Epithelial cell of esophagus (primary cell): ENCODE measurements around the gene EGFLAM.

Source experiments
- DNase-seq: peaks from one replicate; pipeline ENCODE4 v3.0.0; 2010; ENCODE audit warnings: low read depth
- H3K4me3 ChIP-seq: 2 replicates; pipeline ENCODE4 v1.5.1; 2011; ENCODE audit warnings: mild to moderate bottlenecking, low read length, control low read depth
- CTCF ChIP-seq: IDR thresholded peaks from 2 replicates; pipeline ENCODE4 v1.5.1; 2011; ENCODE audit warnings: low read depth, mild to moderate bottlenecking, low read length, control low read depth, inconsistent platforms; ENCODE audit not compliant: insufficient read depth; ENCODE audit errors: missing control alignments

EGFLAM gene

GRCh38 chr5:38228914-38229313 lies 29.4 kb upstream of the EGFLAM start:
- DNase-seq = no peak

GRCh38 chr5:38234737-38235136 lies 23.6 kb upstream of the EGFLAM start:
- TF ChIP-seq CTCF = no peak
- DNase-seq = no peak
- H3K4me3 ChIP-seq = no peak overlapping the region

More at GRCh38 chr5:38228914-38229313, 29.4 kb upstream of the EGFLAM start:
- no peak overlapping the region for H3K4me3 ChIP-seq
- no peak for TF ChIP-seq CTCF

GRCh38 chr5:38237681-38238080 lies 20.7 kb upstream of the EGFLAM start:
- no peak for DNase-seq
- TF ChIP-seq CTCF = no peak
- no peak overlapping the region for H3K4me3 ChIP-seq

DNA sequence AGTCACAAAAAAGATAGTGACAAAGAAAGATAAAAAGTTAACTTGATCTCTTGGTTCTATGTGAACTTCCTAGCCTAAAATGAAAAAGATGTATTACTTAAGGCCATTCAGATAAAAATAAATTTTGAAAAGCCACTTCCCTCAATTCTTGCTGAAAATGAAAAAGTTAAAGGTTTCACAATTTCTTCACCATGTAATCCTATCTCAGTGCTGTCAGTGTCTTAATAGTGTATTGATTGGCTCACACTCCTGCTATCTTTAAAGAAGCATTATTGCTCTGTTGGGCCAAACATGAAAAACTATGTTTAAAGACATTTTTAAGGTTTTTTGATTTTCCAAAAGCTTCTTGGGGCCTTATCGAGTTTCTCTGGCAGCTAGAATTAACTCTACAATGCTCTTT lies 18.1 kb upstream of the EGFLAM start:
- no peak overlapping the region for H3K4me3 ChIP-seq
- no peak for TF ChIP-seq CTCF
- DNase-seq = no peak

DNA sequence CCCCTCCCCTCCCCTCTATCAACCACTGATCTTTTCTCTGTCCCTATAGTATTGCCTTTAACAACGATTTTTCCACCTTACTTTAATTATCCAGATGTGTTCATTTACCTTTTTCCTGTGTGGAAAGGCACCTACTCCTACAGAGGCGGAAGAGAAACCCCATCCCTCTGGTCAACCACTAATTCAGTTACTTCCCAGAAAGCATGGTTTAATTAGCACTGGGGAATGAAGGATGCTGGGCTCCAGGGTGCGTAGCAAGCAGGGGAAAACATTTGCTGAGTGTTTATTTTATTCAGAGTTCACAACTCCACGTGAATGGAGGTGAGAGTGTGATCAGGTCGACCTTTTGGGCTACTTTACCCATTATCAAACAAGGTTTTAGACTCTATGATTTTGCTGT lies 16.7 kb upstream of the EGFLAM start:
- H3K4me3 ChIP-seq = no peak overlapping the region
- DNase-seq = no peak
- TF ChIP-seq CTCF = no peak

DNA sequence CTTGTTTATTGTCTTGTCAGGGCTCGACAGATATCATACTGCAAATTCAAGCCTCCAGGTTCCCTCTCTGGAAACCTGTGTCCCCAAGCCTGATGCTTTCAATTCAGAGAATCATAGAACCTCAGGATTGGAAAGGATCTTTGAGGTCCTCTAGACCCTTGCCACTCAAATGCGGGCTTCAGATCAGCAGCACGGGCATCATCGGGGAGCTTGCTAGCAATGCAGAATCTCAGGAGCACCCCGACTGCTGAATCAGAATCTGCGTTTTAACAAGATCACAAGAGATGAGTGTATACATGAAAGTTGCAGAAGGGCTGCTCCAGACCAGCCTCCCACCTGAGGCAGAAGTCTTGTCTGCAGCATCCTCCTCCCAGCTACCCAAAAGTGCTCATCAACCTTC lies 13.1 kb upstream of the EGFLAM start:
- DNase-seq = no peak
- no peak for TF ChIP-seq CTCF
- H3K4me3 ChIP-seq = no peak overlapping the region

DNA sequence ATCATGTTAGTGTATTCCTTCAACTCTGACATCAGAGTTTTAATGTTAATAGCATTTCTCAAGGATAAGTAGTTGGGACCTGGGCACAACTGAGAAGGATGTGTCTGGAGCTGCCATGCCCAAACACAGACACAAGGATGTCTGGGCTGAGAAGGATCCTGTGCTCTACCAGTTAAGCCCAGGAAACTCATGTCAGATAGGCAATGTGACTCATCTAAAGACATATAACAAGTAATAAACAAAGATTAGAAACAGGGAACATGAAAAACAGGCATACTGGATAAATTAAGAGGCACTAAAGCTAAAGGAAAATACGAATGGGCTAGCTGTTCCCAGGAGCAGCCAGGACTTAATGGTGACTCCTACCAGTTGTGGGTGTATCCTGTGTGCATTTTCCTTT lies 9.1 kb upstream of the EGFLAM start:
- no peak for DNase-seq
- no peak overlapping the region for H3K4me3 ChIP-seq
- no peak for TF ChIP-seq CTCF
